ENCODE results near the gene FCF1.

Gene FCF1

DNA sequence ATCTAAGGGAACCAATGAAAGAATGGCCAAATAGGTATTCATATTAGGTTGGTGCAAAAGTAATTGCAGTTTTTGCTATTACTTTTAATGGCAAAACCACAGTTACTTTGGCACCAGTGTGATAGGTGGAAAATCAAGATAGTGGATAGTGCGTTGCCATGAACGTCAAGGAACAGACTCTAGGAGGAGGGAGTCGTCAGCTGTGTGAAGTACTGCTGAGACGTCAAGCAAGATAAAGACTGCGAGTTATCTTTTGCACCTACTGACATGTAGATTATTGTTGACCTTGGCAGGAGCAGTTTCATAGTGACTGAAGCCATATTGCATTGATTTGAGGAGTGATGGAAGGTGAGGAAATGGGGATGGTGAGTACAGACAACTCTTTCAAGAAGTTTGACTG, 58.5 kb downstream of the FCF1 start:
- DNase-seq (ENCODE audit: low read depth) = no peak

GRCh38 chr14:74784634-74785033, 71.7 kb downstream of the FCF1 start:
- DNase-seq (ENCODE audit: low read depth) = no peak

DNA sequence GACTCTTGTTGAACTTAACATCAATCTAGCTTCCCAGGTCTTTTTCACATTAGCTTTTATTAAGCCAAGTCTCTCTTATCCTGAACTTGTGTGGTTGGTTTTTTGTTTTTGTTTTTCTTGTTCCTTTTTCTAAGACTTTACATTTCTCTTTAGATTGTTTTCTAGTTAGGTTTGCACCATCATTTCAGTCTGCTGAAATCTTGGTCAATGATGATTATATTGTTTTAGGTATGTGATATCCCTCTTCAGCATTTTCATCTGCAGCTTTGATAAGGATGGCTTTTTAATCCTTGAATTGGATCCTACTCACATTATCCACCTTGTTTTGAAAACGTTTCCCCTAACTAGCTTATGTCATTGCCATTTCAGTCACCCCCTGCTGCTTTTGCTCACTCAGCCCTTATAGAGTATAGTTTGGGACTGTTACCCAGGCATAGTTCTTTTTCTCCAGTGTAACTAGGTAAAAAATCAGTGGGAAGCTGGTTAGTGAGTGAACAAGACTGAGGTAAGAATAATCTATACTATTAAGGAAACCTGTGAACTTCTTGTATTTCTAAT, 72.2 kb downstream of the FCF1 start:
- no peak for DNase-seq (ENCODE audit: low read depth)

DNA sequence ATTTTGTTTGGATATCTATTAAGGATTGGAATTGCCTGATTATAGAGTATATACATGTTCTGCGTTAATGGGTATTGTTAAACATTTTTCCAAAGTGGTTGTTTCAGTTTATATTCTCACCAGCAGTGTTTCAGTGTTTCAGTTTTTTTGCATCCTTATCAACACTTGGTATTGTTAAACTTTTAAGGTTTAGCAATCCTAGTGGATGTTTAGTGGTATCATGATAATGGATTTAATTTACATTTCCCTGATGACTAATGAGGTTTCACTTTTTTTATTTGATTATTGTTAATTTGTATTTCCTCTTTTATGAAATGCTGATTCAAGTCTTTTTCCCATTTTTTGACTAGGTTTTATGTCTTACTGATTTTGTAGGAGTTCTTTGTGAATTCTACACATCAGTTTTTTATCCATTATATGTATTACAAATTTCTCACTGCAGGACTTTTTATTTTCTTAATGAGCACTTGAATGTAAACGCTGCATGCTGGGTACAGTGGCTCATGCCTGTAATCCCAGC, 73.9 kb downstream of the FCF1 start:
- DNase-seq (ENCODE audit: low read depth) = no peak

All from HS-5 (cell line).